Measurements from ENCODE around the gene TTC28.

The TTC28 gene

GRCh38 chr22:28120691-28121592, 558.7 kb downstream of the TTC28 start:
- Histone ChIP-seq H2BK5ac (ENCODE audit: low read depth, low read length, poor library complexity, severe bottlenecking) (no peak overlapping the region), H4K8ac (ENCODE audit: low read length) (no peak overlapping the region), H3K9me3 (ENCODE audit: control insufficient read depth, low read length) (no peaks in the 10 kb centered on the region), H3K4ac (ENCODE audit: low read depth in 1 of 2, low read length in 2 of 2) (no peak overlapping the region), H3K27me3 (ENCODE audit: control insufficient read depth in 1 of 2, insufficient read depth in 1 of 2, low read length in 2 of 2) (no peaks in the 10 kb centered on the region), H2BK12ac (ENCODE audit: low read length in 2 of 2) (no peak overlapping the region), H3K27ac (ENCODE audit: low read length, poor library complexity, severe bottlenecking) (no peak overlapping the region), H3K23ac (ENCODE audit: low read length in 2 of 2) (no peak overlapping the region), H3K18ac (ENCODE audit: low read depth in 1 of 2, low read length in 2 of 2) (no peak overlapping the region), H2BK15ac (ENCODE audit: low read depth, poor library complexity, severe bottlenecking) (no peak overlapping the region), H2BK120ac (ENCODE audit: low read depth, low read length) (no peak overlapping the region), H3K36me3 (ENCODE audit: control insufficient read depth in 1 of 2, insufficient read depth in 2 of 2, low read depth in 1 of 2, low read length in 2 of 2) (no peaks in the 10 kb centered on the region), H2AK5ac (ENCODE audit: low read length, severe bottlenecking) (no peak overlapping the region), H3K4me3 (ENCODE audit: insufficient read depth in 1 of 2, low read depth in 1 of 2, low read length in 2 of 2) (no peak overlapping the region), H3K4me2 (ENCODE audit: low read length, poor library complexity, severe bottlenecking) (no peak overlapping the region), H3K9ac (ENCODE audit: low read length) (peak overlapping the region; percentile 40), H3K14ac (ENCODE audit: low read length in 2 of 2) (no peak overlapping the region), H2AFZ (ENCODE audit: low read depth, low read length) (no peak overlapping the region), H3K79me1 (replicated peaks; ENCODE audit: low read length, poor library complexity, severe bottlenecking) (peaks cover 2% of the 10 kb centered on the region), H4K91ac (ENCODE audit: low read length) (no peak overlapping the region), H3K4me1 (ENCODE audit: control insufficient read depth, insufficient read depth, low read depth, low read length) (peaks cover 4% of the 10 kb centered on the region)
- WGBS = 100% methylated on average over 2 of the region's 3 CpGs
- DNase-seq = no peak

DNA sequence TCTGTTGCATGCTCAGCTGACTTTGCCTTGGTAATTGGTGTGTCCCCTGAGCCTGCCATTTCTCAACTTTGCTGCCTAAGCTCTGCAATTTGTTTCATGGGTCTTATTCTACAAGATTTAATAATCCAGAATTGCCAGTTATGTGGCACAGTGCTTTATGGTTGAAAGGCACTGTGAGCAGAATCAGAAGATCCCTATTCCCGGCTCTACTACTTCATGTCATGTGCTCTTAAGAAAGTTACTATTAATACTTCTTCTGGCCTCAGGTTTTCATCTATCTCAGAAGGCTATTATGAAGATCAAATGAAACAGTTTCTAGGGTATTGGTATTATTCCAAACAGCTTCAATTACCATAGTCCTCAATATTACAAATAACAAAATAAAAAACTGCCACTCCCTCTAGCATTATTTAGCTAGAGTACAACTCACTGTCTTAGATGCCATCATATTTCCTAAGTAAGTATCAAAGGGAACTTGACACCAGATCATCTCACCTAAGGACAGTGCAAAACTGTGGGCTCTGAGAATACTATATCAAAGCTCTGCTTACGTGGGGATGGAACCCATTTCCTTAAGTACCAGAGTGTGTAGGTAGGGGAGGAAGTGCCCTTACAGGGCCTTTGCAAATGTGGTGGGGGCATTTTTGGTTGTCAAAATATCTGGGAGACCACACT, 560.5 kb downstream of the TTC28 start:
- Histone ChIP-seq H2AFZ (ENCODE audit: low read depth, low read length) (no peak overlapping the region), H3K27ac (ENCODE audit: low read length, poor library complexity, severe bottlenecking) (no peak overlapping the region), H4K91ac (ENCODE audit: low read length) (no peak overlapping the region), H3K36me3 (ENCODE audit: control insufficient read depth in 1 of 2, insufficient read depth in 2 of 2, low read depth in 1 of 2, low read length in 2 of 2) (no peaks in the 10 kb centered on the region), H3K4me2 (ENCODE audit: low read length, poor library complexity, severe bottlenecking) (no peak overlapping the region), H4K8ac (ENCODE audit: low read length) (no peak overlapping the region), H3K9ac (ENCODE audit: low read length) (no peak overlapping the region), H3K23ac (ENCODE audit: low read length in 2 of 2) (no peak overlapping the region), H2BK5ac (ENCODE audit: low read depth, low read length, poor library complexity, severe bottlenecking) (no peak overlapping the region), H3K9me3 (ENCODE audit: control insufficient read depth, low read length) (no peaks in the 10 kb centered on the region), H2BK120ac (ENCODE audit: low read depth, low read length) (no peak overlapping the region), H2AK5ac (ENCODE audit: low read length, severe bottlenecking) (peak overlapping the region; percentile 75), H3K14ac (ENCODE audit: low read length in 2 of 2) (no peak overlapping the region), H3K4me1 (ENCODE audit: control insufficient read depth, insufficient read depth, low read depth, low read length) (peaks cover 4% of the 10 kb centered on the region), H2BK12ac (ENCODE audit: low read length in 2 of 2) (no peak overlapping the region), H3K79me1 (replicated peaks; ENCODE audit: low read length, poor library complexity, severe bottlenecking) (peaks cover 4% of the 10 kb centered on the region), H3K4ac (ENCODE audit: low read depth in 1 of 2, low read length in 2 of 2) (no peak overlapping the region), H3K4me3 (ENCODE audit: insufficient read depth in 1 of 2, low read depth in 1 of 2, low read length in 2 of 2) (no peak overlapping the region), H3K18ac (ENCODE audit: low read depth in 1 of 2, low read length in 2 of 2) (no peak overlapping the region), H2BK15ac (ENCODE audit: low read depth, poor library complexity, severe bottlenecking) (no peak overlapping the region), H3K27me3 (ENCODE audit: control insufficient read depth in 1 of 2, insufficient read depth in 1 of 2, low read length in 2 of 2) (no peaks in the 10 kb centered on the region)
- WGBS = 100% methylated on average over 2 of the region's 2 CpGs
- DNase-seq = no peak

- WGBS = 23% methylated on average over 2 of the region's 2 CpGs
- Histone ChIP-seq H3K9ac (ENCODE audit: low read length) (peak overlapping the region; percentile 66), H3K23ac (ENCODE audit: low read length in 2 of 2) (no peak overlapping the region), H3K14ac (ENCODE audit: low read length in 2 of 2) (no peak overlapping the region), H3K79me1 (replicated peaks; ENCODE audit: low read length, poor library complexity, severe bottlenecking) (peaks cover 5% of the 10 kb centered on the region), H3K9me3 (ENCODE audit: control insufficient read depth, low read length) (no peaks in the 10 kb centered on the region), H4K91ac (ENCODE audit: low read length) (no peak overlapping the region), H2BK5ac (ENCODE audit: low read depth, low read length, poor library complexity, severe bottlenecking) (no peak overlapping the region), H3K4me3 (ENCODE audit: insufficient read depth in 1 of 2, low read depth in 1 of 2, low read length in 2 of 2) (no peak overlapping the region), H2AFZ (ENCODE audit: low read depth, low read length) (no peak overlapping the region), H3K4ac (ENCODE audit: low read depth in 1 of 2, low read length in 2 of 2) (no peak overlapping the region), H2AK5ac (ENCODE audit: low read length, severe bottlenecking) (no peak overlapping the region), H3K4me2 (ENCODE audit: low read length, poor library complexity, severe bottlenecking) (no peak overlapping the region), H3K36me3 (ENCODE audit: control insufficient read depth in 1 of 2, insufficient read depth in 2 of 2, low read depth in 1 of 2, low read length in 2 of 2) (no peaks in the 10 kb centered on the region), H2BK15ac (ENCODE audit: low read depth, poor library complexity, severe bottlenecking) (no peak overlapping the region), H3K4me1 (ENCODE audit: control insufficient read depth, insufficient read depth, low read depth, low read length) (peaks cover 11% of the 10 kb centered on the region), H2BK120ac (ENCODE audit: low read depth, low read length) (no peak overlapping the region), H4K8ac (ENCODE audit: low read length) (no peak overlapping the region), H3K18ac (ENCODE audit: low read depth in 1 of 2, low read length in 2 of 2) (no peak overlapping the region), H3K27me3 (ENCODE audit: control insufficient read depth in 1 of 2, insufficient read depth in 1 of 2, low read length in 2 of 2) (no peaks in the 10 kb centered on the region), H2BK12ac (ENCODE audit: low read length in 2 of 2) (no peak overlapping the region), H3K27ac (ENCODE audit: low read length, poor library complexity, severe bottlenecking) (peak overlapping the region; percentile 85)
- peak; percentile 66 for DNase-seq
Observed at GRCh38 chr22:28116219-28116673, 563.4 kb downstream of the TTC28 start.

GRCh38 chr22:28115426-28115825, 564.2 kb downstream of the TTC28 start:
- H3K23ac ChIP-seq (ENCODE audit: low read length in 2 of 2) = no peak overlapping the region
- peak overlapping the region; percentile 85 for H3K27ac ChIP-seq (ENCODE audit: low read length, poor library complexity, severe bottlenecking)
- H2BK5ac ChIP-seq (ENCODE audit: low read depth, low read length, poor library complexity, severe bottlenecking) = no peak overlapping the region
- no peak overlapping the region for H2BK15ac ChIP-seq (ENCODE audit: low read depth, poor library complexity, severe bottlenecking)
- no peaks in the 10 kb centered on the region for H3K9me3 ChIP-seq (ENCODE audit: control insufficient read depth, low read length)
- no peak overlapping the region for H4K8ac ChIP-seq (ENCODE audit: low read length)
- peaks cover 11% of the 10 kb centered on the region for H3K4me1 ChIP-seq (ENCODE audit: control insufficient read depth, insufficient read depth, low read depth, low read length)
- H2AK5ac ChIP-seq (ENCODE audit: low read length, severe bottlenecking) = peak overlapping the region; percentile 80
- no peak overlapping the region for H2BK120ac ChIP-seq (ENCODE audit: low read depth, low read length)
- no peak overlapping the region for H3K18ac ChIP-seq (ENCODE audit: low read depth in 1 of 2, low read length in 2 of 2)
- H3K27me3 ChIP-seq (ENCODE audit: control insufficient read depth in 1 of 2, insufficient read depth in 1 of 2, low read length in 2 of 2) = no peaks in the 10 kb centered on the region
- H4K91ac ChIP-seq (ENCODE audit: low read length) = no peak overlapping the region
- no peak overlapping the region for H3K4me3 ChIP-seq (ENCODE audit: insufficient read depth in 1 of 2, low read depth in 1 of 2, low read length in 2 of 2)
- peaks cover 5% of the 10 kb centered on the region for H3K79me1 ChIP-seq (replicated peaks; ENCODE audit: low read length, poor library complexity, severe bottlenecking)
- no CpG with 5 or more reads among the region's 4 CpGs for WGBS
- no peak for DNase-seq
- H3K4ac ChIP-seq (ENCODE audit: low read depth in 1 of 2, low read length in 2 of 2) = no peak overlapping the region
- no peaks in the 10 kb centered on the region for H3K36me3 ChIP-seq (ENCODE audit: control insufficient read depth in 1 of 2, insufficient read depth in 2 of 2, low read depth in 1 of 2, low read length in 2 of 2)
- H3K9ac ChIP-seq (ENCODE audit: low read length) = no peak overlapping the region
- no peak overlapping the region for H2AFZ ChIP-seq (ENCODE audit: low read depth, low read length)
- no peak overlapping the region for H3K4me2 ChIP-seq (ENCODE audit: low read length, poor library complexity, severe bottlenecking)
- H2BK12ac ChIP-seq (ENCODE audit: low read length in 2 of 2) = no peak overlapping the region
- H3K14ac ChIP-seq (ENCODE audit: low read length in 2 of 2) = no peak overlapping the region
